Breast epithelium (tissue), 4 donors: ENCODE results near the gene PSEN2. TPM values are rescaled to one million over a fixed set of nuclear protein-coding genes. Genes with fewer than 3 reads are reported as not detected.

Source experiments
- DNase-seq, 2 donors: peaks; one replicate each; pipeline ENCODE4 v3.0.0-alpha.2; 2019; ENCODE audit warnings: low spot score in 2 of 2
- H3K27ac ChIP-seq, 2 donors: fragments of 200-600 bp; sonication (generic) in 1 of 2; one replicate each; pipeline ENCODE4 v1.5.1; 2016 to 2019; ENCODE audit warnings: mild to moderate bottlenecking in 1 of 2
- H3K27me3 ChIP-seq, 2 donors: fragments of 200-600 bp; sonication (generic) in 1 of 2; one replicate each; pipeline versions ENCODE4 v1.5.1 to v1.6.0; 2017 to 2019; ENCODE audit warnings: control low read depth in 1 of 2, mild to moderate bottlenecking in 1 of 2
- H3K36me3 ChIP-seq: fragments of 200-600 bp; one replicate; pipeline ENCODE4 v1.5.1; 2019
- H3K4me1 ChIP-seq, 2 donors: fragments of 200-600 bp; sonication (generic); one replicate each; pipeline ENCODE4 v1.5.1; 2016 to 2019; ENCODE audit warnings: control low read depth in 1 of 2
- H3K4me3 ChIP-seq, 3 donors: fragments of 200-600 bp; sonication (generic); 1 replicate in 2 of 3; 2 replicates in 1 of 3; pipeline ENCODE4 v1.5.1; 2016 to 2019; ENCODE audit warnings: mild to moderate bottlenecking in 3 of 3, moderate library complexity in 2 of 3
- H3K9me3 ChIP-seq, 2 donors: fragments of 200-600 bp; sonication (generic) in 1 of 2; one replicate each; pipeline ENCODE4 v1.5.1; 2016 to 2019; ENCODE audit warnings: control low read depth in 1 of 2
- CTCF ChIP-seq, 3 donors: fragments of 450-650 bp; IDR thresholded peaks; one replicate each; pipeline ENCODE4 v1.5.1; 2016 to 2017; ENCODE audit warnings: antibody characterized with exemption in 3 of 3, mild to moderate bottlenecking in 3 of 3, moderate library complexity in 3 of 3
- POLR2A ChIP-seq: fragments of 450-650 bp; IDR thresholded peaks from one replicate; pipeline ENCODE4 v1.6.1; 2016; ENCODE audit warnings: antibody characterized with exemption, mild to moderate bottlenecking, moderate library complexity
- POLR2AphosphoS5 ChIP-seq, 3 donors: sonication (generic); formaldehyde crosslinking; IDR thresholded peaks; one replicate each; pipeline ENCODE4 v1.6.1; 2017; ENCODE audit warnings: antibody characterized with exemption in 3 of 3
- intact Hi-C: fragments of 100-400 bp; cut with DNase I; formaldehyde crosslinking; loops from one replicate; pipeline ENCODE4 v1.15.1; 2023; ENCODE audit warnings: low total_unique reads
- total RNA-seq, 3 donors: library from RNA; depleted of rRNA; stranded (reverse); fragments of >200 nt; gene quantifications; one replicate each; pipeline ENCODE4 v1.1.0, GENCODE V29; 2016

Gene PSEN2
- total RNA-seq, result 10 to 100 TPM; 27.8 to 31.9 (median 27.9) TPM

GRCh38 chr1:226870401-226871279 lies at the start of gene PSEN2:
TSS of gene PSEN2 (plus strand) at chr1:226870616. CDS start at chr1:226881908, 11,292 bp downstream.
- peak in 1 of 2 donors; percentile 65 for DNase-seq
- Histone ChIP-seq H3K9me3 (no peaks in the 10 kb centered on the region), H3K4me1 (no peaks in the 10 kb centered on the region), H3K27me3 (no peaks in the 10 kb centered on the region), H3K4me3 (peak within 1 kb of the TSS; percentile 68 to 88 (median 84)), H3K27ac (peak within 1 kb of the TSS; percentile 69 to 79), H3K36me3 (no peaks in the 10 kb centered on the region)
- TF ChIP-seq POLR2AphosphoS5 (IDR thresholded peaks at IDR 0.05), result no peak
- peak in 1 of 3 donors; percentile 41 for TF ChIP-seq CTCF (IDR thresholded peaks at IDR 0.05)
- no peak for TF ChIP-seq POLR2A
- intact Hi-C loops, result no loop called here

GRCh38 chr1:226820941-226821718 lies 49.3 kb upstream of the PSEN2 start:
- no peak overlapping the region for H3K4me3 ChIP-seq
- peak in 1 of 2 donors; percentile 74 for DNase-seq
- peak overlapping the region; percentile 74 to 92 for H3K27ac ChIP-seq
- no peaks in the 10 kb centered on the region for H3K27me3 ChIP-seq
- H3K4me1 ChIP-seq, result peaks cover 0 to 4% of the 10 kb centered on the region in 2 donors
- TF ChIP-seq CTCF (IDR thresholded peaks at IDR 0.05) (no peak), POLR2AphosphoS5 (IDR thresholded peaks at IDR 0.05) (peak; percentile 87 to 96 (median 96)), POLR2A (no peak)
- intact Hi-C loops, result loop anchor here (5.0 kb wide), 1 partner anchor 189 kb away; no protein-coding TSS in a partner anchor
- no peaks in the 10 kb centered on the region for H3K36me3 ChIP-seq
- no peaks in the 10 kb centered on the region for H3K9me3 ChIP-seq

GRCh38 chr1:226821719-226822085 lies 48.7 kb upstream of the PSEN2 start:
- Histone ChIP-seq H3K4me3 (no peak overlapping the region), H3K4me1 (peaks cover 0 to 4% of the 10 kb centered on the region in 2 donors), H3K27ac (peak overlapping the region; percentile 70 to 92), H3K9me3 (no peaks in the 10 kb centered on the region), H3K27me3 (no peaks in the 10 kb centered on the region), H3K36me3 (no peaks in the 10 kb centered on the region)
- intact Hi-C loops, result loop anchor here (5.0 kb wide), 1 partner anchor 189 kb away; no protein-coding TSS in a partner anchor
- no peak for TF ChIP-seq CTCF (IDR thresholded peaks at IDR 0.05)
- no peak for TF ChIP-seq POLR2A
- TF ChIP-seq POLR2AphosphoS5 (IDR thresholded peaks at IDR 0.05), result no peak
- no peak for DNase-seq

GRCh38 chr1:226823643-226824042 lies 46.8 kb upstream of the PSEN2 start:
- no peaks in the 10 kb centered on the region for H3K9me3 ChIP-seq
- no peaks in the 10 kb centered on the region for H3K36me3 ChIP-seq
- intact Hi-C loops, result loop anchor here (5.0 kb wide), 1 partner anchor 191 kb away; no protein-coding TSS in a partner anchor
- H3K27ac ChIP-seq, result peak overlapping the region in 1 of 2 donors; percentile 1
- H3K4me1 ChIP-seq, result peaks cover 0 to 4% of the 10 kb centered on the region in 2 donors
- H3K27me3 ChIP-seq, result no peaks in the 10 kb centered on the region
- H3K4me3 ChIP-seq, result no peak overlapping the region
- DNase-seq, result no peak
- TF ChIP-seq CTCF (IDR thresholded peaks at IDR 0.05), result no peak
- TF ChIP-seq POLR2AphosphoS5 (IDR thresholded peaks at IDR 0.05), result no peak
- TF ChIP-seq POLR2A, result no peak
